ENCODE data around the gene TNFRSF13B. TPM values are rescaled to one million over a fixed set of nuclear protein-coding genes. Genes with fewer than 3 reads are reported as not detected.

The TNFRSF13B gene
- total and polyA plus RNA-seq, 4 donors: not detected

DNA sequence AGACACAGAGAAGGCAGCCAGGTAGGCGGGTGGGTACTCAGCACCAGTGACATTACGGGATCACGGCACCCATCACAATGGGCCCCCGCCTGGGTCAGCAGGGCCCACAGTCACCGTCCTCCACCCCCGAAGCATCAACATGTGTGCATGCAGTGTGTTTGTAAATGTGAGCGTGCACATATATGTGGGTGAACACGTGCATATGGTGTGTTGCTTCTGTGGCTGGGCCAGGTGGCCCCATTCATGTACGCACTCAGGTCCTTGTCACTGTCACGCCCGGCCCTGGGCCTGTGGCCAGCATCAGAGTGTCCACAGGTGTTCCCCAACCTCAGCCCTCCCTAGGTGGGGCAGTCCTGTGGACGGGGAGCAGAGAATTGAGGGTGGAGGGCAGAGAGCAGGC is 37.1 kb downstream of the TNFRSF13B start:
- Histone ChIP-seq H3K4me1 (ENCODE audit: control insufficient read depth, insufficient read depth, low read length) (no peaks in the 10 kb centered on the region), H3K4me3 (ENCODE audit: low read depth, low read length) (no peak overlapping the region), H3K36me3 (ENCODE audit: control insufficient read depth, insufficient read depth, low read length) (no peaks in the 10 kb centered on the region), H3K9me3 (ENCODE audit: control insufficient read depth, insufficient read depth, low read length) (no peaks in the 10 kb centered on the region), H3K27me3 (ENCODE audit: control insufficient read depth, insufficient read depth, low read length) (peaks cover 2% of the 10 kb centered on the region), H3K27ac (ENCODE audit: low read depth, low read length) (no peak overlapping the region)
- DNase-seq (ENCODE audit: low read depth in 4 of 6, low spot score in 6 of 6): no peak
- WGBS (ENCODE audit: insufficient coverage): 97% methylated on average over 10 of the region's 12 CpGs

DNA sequence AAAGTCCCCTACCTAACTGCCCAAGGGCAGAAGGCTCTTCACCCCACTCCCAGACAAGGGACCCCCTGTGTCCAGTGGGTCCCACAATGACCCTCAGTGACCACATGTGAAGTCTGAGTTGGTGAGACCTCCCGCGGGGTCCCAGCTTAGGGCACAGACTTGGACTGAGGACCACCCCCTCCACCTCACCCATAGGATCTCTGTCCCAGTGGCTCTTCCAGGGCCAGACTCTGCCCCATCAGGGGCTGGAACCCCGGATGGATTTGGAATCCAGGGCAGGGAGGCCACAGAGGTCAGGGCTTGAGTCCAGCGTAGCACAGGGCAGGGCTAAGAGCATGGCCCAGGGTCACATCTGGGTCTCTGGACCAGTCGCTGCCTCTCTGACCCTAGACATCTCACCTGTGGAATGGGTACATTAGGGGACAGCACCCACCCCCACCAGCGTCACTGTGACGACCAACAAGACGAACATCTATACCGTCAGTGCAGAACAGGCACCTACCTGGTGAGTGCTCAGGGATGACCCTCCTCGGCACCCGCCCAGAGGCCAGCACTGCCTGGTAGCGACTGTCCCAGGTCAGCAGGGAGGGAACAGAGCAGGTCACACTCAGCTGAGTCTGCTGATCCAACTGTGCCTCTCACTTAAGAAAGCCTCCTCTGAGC is 37.7 kb downstream of the TNFRSF13B start:
- Histone ChIP-seq H3K36me3 (ENCODE audit: control insufficient read depth, insufficient read depth, low read length) (no peaks in the 10 kb centered on the region), H3K4me1 (ENCODE audit: control insufficient read depth, insufficient read depth, low read length) (peaks cover under 1% of the 10 kb centered on the region), H3K4me3 (ENCODE audit: low read depth, low read length) (no peak overlapping the region), H3K9me3 (ENCODE audit: control insufficient read depth, insufficient read depth, low read length) (no peaks in the 10 kb centered on the region), H3K27ac (ENCODE audit: low read depth, low read length) (no peak overlapping the region), H3K27me3 (ENCODE audit: control insufficient read depth, insufficient read depth, low read length) (peaks cover 2% of the 10 kb centered on the region)
- DNase-seq (ENCODE audit: low read depth in 4 of 6, low spot score in 6 of 6): no peak
- 92% methylated on average over 12 of the region's 12 CpGs for WGBS (ENCODE audit: insufficient coverage)

GRCh38 chr17:16933317-16934132 is 38.4 kb downstream of the TNFRSF13B start:
- H3K4me3 ChIP-seq (ENCODE audit: low read depth, low read length): no peak overlapping the region
- H3K9me3 ChIP-seq (ENCODE audit: control insufficient read depth, insufficient read depth, low read length): no peaks in the 10 kb centered on the region
- no peaks in the 10 kb centered on the region for H3K27me3 ChIP-seq (ENCODE audit: control insufficient read depth, insufficient read depth, low read length)
- no peak overlapping the region for H3K27ac ChIP-seq (ENCODE audit: low read depth, low read length)
- peaks cover 4% of the 10 kb centered on the region for H3K4me1 ChIP-seq (ENCODE audit: control insufficient read depth, insufficient read depth, low read length)
- no peak for DNase-seq (ENCODE audit: low read depth in 4 of 6, low spot score in 6 of 6)
- 85% methylated on average over 5 of the region's 11 CpGs for WGBS (ENCODE audit: insufficient coverage)
- no peaks in the 10 kb centered on the region for H3K36me3 ChIP-seq (ENCODE audit: control insufficient read depth, insufficient read depth, low read length)

DNA sequence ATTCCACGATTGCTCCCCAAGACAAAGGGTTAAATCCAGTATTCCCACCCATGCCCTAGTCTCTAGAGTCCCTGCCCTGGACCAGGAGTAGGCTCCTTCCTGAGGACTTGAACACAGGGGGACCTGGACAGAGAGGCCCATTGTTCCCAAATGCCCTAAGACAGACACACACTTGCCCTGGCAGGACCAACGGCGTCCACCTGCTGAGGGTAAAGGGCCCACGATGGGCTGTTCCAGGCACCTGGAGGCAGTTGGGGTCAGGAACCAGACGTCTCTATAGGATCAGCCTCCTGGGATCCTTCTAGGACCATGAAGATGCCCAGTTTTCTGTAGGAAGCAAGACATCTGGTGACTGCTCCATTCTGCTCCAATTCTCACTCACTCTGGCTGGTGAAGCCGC is 39.3 kb downstream of the TNFRSF13B start:
- peaks cover 4% of the 10 kb centered on the region for H3K4me1 ChIP-seq (ENCODE audit: control insufficient read depth, insufficient read depth, low read length)
- no peak for DNase-seq (ENCODE audit: low read depth in 4 of 6, low spot score in 6 of 6)
- 79% methylated on average over 5 of the region's 6 CpGs for WGBS (ENCODE audit: insufficient coverage)

GRCh38 chr17:16932156-16932555 is 39.8 kb downstream of the TNFRSF13B start:
- 94% methylated on average over 7 of the region's 8 CpGs for WGBS (ENCODE audit: insufficient coverage)
- DNase-seq (ENCODE audit: low read depth in 4 of 6, low spot score in 6 of 6): no peak
- H3K4me1 ChIP-seq (ENCODE audit: control insufficient read depth, insufficient read depth, low read length): peaks cover 4% of the 10 kb centered on the region
- H3K27me3 ChIP-seq (ENCODE audit: control insufficient read depth, insufficient read depth, low read length): no peaks in the 10 kb centered on the region
- H3K9me3 ChIP-seq (ENCODE audit: control insufficient read depth, insufficient read depth, low read length): no peaks in the 10 kb centered on the region
- H3K4me3 ChIP-seq (ENCODE audit: low read depth, low read length): no peak overlapping the region
- no peak overlapping the region for H3K27ac ChIP-seq (ENCODE audit: low read depth, low read length)
- H3K36me3 ChIP-seq (ENCODE audit: control insufficient read depth, insufficient read depth, low read length): no peaks in the 10 kb centered on the region

More for the DNA sequence above, 39.3 kb downstream of the TNFRSF13B start:
- Histone ChIP-seq H3K27me3 (ENCODE audit: control insufficient read depth, insufficient read depth, low read length) (no peaks in the 10 kb centered on the region), H3K4me3 (ENCODE audit: low read depth, low read length) (no peak overlapping the region), H3K9me3 (ENCODE audit: control insufficient read depth, insufficient read depth, low read length) (no peaks in the 10 kb centered on the region), H3K27ac (ENCODE audit: low read depth, low read length) (no peak overlapping the region), H3K36me3 (ENCODE audit: control insufficient read depth, insufficient read depth, low read length) (no peaks in the 10 kb centered on the region)

- no peak for DNase-seq (ENCODE audit: low read depth in 4 of 6, low spot score in 6 of 6)
- no peaks in the 10 kb centered on the region for H3K27me3 ChIP-seq (ENCODE audit: control insufficient read depth, insufficient read depth, low read length)
- no peaks in the 10 kb centered on the region for H3K36me3 ChIP-seq (ENCODE audit: control insufficient read depth, insufficient read depth, low read length)
- H3K9me3 ChIP-seq (ENCODE audit: control insufficient read depth, insufficient read depth, low read length): no peaks in the 10 kb centered on the region
- peaks cover 4% of the 10 kb centered on the region for H3K4me1 ChIP-seq (ENCODE audit: control insufficient read depth, insufficient read depth, low read length)
- 75% methylated on average over 7 of the region's 9 CpGs for WGBS (ENCODE audit: insufficient coverage)
- H3K4me3 ChIP-seq (ENCODE audit: low read depth, low read length): no peak overlapping the region
- H3K27ac ChIP-seq (ENCODE audit: low read depth, low read length): no peak overlapping the region
These were observed 40.4 kb downstream of the TNFRSF13B start for GRCh38 chr17:16931318-16932060.

GRCh38 chr17:16930571-16931317 is 41.2 kb downstream of the TNFRSF13B start:
- no peak overlapping the region for H3K4me3 ChIP-seq (ENCODE audit: low read depth, low read length)
- no peak overlapping the region for H3K27ac ChIP-seq (ENCODE audit: low read depth, low read length)
- DNase-seq (ENCODE audit: low read depth in 4 of 6, low spot score in 6 of 6): no peak
- no peaks in the 10 kb centered on the region for H3K27me3 ChIP-seq (ENCODE audit: control insufficient read depth, insufficient read depth, low read length)
- H3K36me3 ChIP-seq (ENCODE audit: control insufficient read depth, insufficient read depth, low read length): no peaks in the 10 kb centered on the region
- peaks cover 4% of the 10 kb centered on the region for H3K4me1 ChIP-seq (ENCODE audit: control insufficient read depth, insufficient read depth, low read length)
- no peaks in the 10 kb centered on the region for H3K9me3 ChIP-seq (ENCODE audit: control insufficient read depth, insufficient read depth, low read length)
- WGBS (ENCODE audit: insufficient coverage): 83% methylated on average over 12 of the region's 13 CpGs

DNA sequence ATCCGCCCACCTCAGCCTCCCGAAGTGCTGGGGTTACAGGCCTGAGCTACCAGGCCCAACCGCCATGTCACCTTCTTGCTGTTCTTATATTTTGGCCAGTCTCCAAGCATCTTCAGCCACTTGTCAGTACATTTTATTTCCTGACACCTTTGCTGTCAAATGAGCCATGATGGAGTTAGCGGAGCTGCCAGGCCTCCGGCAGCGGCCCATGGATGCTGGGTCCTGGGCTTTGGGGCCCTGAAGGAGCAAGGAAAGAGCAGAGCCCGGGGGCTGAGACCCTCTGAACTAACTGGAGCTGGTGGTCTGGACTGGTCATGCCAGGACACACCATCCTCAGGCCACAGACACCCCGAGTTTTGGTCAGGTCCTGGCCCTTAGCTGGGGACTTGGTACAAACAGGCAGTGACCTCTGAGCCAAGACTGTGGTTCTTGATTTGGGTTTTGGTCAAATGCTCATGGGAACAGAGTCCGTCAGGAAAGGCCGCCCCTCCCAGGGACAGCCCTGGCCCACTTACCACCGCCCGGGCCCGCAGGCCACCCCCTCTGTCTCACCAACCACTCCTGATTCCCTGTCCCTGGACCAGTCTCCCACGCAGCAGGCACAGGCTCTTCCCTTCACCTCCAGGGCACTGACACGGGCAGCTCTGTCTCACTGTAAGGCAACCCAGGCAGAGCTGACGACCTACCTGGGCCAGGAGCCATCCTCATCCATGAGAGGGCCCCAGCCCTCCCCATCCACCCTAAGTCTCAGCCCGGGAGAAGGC is 42.0 kb downstream of the TNFRSF13B start:
- H3K36me3 ChIP-seq (ENCODE audit: control insufficient read depth, insufficient read depth, low read length): no peaks in the 10 kb centered on the region
- no peak overlapping the region for H3K4me3 ChIP-seq (ENCODE audit: low read depth, low read length)
- no peaks in the 10 kb centered on the region for H3K27me3 ChIP-seq (ENCODE audit: control insufficient read depth, insufficient read depth, low read length)
- H3K4me1 ChIP-seq (ENCODE audit: control insufficient read depth, insufficient read depth, low read length): peaks cover 4% of the 10 kb centered on the region
- DNase-seq (ENCODE audit: low read depth in 4 of 6, low spot score in 6 of 6): no peak
- H3K9me3 ChIP-seq (ENCODE audit: control insufficient read depth, insufficient read depth, low read length): no peaks in the 10 kb centered on the region
- WGBS (ENCODE audit: insufficient coverage): 91% methylated on average over 16 of the region's 17 CpGs
- no peak overlapping the region for H3K27ac ChIP-seq (ENCODE audit: low read depth, low read length)

All from spinal cord (tissue), 10 donors.